NCI-H345 treated with DMSO at 0.1 percent for 48 hours (cell line): ENCODE results near the gene HGFAC.
"Not testable (repeated sequence)": the region's sequence is repeated elsewhere in the genome, so short reads cannot be mapped to it uniquely, and the experiment has no call there.

Experiments
- DNase-seq: peaks from one replicate; lab custom pipeline; 2025; ENCODE audit not compliant: unreplicated experiment; lab: John Stamatoyannopoulos, UW

The HGFAC gene

DNA sequence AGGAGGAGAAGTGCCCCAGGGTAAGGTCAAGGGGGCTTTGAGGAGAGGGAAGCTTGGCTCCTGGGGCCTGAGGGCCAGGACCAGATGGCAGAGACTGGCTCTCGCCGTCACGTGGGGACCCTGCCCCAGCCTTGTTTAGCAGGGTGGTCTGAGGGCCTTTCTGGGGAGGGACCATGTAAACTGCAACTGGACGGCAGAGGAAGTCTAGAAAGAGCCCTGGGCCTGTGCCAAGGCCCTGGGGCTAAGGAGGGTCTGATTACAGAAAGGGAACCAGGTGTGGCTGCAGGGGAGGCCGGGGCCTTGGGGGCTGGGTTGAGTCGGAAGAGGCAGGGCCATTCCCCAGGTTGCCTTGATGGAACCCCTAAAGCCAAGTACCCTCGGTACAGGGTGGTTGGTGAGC lies 1.8 kb upstream of the HGFAC start:
- no peak for DNase-seq

DNA sequence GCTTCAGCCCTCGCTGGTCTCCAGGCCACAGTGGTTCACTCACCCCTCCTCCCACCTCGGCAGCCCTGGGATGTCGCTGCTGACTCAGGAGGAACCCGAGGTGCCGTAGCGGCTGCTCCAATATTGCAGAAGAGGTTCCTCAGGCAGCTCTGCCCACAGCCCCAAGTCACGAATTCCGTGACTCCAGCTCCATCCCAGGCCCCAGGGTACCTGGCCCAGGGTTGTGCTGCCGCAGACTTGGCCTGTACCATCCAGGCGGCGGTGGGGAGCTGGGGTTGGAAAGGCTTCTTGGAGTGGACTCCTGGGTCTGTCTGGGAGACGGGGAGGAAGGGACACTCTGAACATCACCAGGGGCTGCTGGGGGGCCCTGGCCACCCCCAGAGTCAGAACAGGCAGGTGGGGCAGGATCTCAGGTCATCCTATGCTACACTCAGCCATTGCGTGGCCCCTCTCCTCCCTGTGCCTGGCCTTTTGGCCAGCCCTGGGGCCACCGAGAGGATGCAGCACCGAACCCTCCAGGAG lies 728 bp upstream of the HGFAC start:
- no peak for DNase-seq

DNA sequence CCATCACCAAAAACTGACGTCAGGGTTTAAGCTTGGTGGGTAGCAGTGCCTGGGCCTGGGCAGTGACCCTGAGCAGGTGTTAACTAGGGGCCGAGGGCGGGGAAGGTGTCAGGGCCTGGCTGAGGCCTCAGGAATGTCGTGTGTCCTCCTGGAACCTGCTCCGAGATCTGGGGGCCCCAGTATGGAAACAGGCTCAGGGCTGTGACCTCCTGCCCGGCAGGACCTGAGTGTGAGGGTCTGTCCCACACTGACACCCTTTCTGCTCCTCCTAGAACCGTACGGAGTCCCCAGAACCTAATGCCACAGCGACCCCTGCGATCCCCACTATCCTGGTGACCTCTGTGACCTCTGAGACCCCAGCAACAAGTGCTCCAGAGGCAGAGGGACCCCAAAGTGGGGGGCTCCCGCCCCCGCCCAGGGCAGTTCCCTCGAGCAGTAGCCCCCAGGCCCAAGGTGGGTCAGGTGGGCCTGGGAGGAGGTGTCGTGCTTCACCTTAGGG lies 741 bp downstream of the HGFAC start:
- DNase-seq: no peak

GRCh38 chr4:3442959-3443749 lies 1.4 kb downstream of the HGFAC start:
- DNase-seq: no peak

DNA sequence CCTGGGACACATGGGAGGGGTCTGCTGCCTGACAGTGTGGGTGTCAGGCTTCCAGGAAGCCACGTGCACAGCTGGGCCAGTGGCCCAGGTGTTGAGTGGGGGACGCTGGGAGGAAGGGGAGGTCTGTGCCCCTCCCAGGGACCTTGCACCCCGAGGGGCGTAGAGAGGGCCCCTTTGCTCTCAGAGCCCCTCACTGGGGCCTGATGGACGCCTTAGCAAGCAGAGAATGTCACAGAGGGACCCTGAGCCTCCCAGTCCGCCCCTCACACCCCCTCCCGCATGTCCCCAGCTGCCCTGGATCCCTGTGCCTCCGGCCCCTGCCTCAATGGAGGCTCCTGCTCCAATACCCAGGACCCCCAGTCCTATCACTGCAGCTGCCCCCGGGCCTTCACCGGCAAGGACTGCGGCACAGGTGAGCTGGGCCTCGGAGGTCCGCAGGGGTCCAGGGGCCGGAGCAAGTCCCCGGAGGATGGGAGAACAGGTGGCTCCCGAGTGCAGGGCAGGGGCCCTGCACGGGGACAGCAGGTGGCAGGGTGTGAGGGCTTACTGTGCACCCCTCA lies 2.1 kb downstream of the HGFAC start:
- no peak for DNase-seq

- no peak for DNase-seq
Measured at GRCh38 chr4:3444351-3445110, 2.8 kb downstream of the HGFAC start.

DNA sequence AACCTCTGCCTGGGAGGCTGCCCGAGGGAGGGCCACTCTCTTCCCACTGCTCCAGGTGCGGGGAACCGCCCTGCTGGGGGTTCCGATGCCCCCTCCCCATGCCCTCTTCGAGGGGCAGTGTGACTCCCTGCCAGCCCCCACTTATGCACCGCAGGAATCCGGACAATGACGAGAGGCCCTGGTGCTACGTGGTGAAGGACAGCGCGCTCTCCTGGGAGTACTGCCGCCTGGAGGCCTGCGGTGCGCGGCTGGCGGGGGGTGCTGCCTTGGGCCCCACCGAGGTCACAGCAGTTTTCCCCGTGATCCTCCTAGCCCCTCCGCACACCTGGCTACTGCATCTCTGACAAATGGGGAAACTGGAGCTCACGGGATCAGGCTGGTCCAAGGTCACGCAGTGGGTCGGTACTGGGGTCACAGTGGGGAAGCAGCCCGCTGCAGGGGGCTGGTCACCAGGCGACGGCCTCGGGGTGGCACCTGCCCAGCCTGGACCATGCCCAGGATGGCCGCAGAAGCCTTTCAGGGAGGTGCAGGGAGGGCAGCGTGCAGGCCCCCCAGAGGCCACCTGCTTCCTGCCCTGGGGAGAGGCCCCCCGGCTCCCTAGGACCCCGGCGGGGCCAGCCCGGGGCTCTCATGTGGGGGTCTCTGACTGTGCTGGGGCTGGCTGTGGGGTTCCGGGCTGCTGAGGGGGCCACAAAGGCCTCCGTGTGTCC lies 3.5 kb downstream of the HGFAC start:
- no peak for DNase-seq

DNA sequence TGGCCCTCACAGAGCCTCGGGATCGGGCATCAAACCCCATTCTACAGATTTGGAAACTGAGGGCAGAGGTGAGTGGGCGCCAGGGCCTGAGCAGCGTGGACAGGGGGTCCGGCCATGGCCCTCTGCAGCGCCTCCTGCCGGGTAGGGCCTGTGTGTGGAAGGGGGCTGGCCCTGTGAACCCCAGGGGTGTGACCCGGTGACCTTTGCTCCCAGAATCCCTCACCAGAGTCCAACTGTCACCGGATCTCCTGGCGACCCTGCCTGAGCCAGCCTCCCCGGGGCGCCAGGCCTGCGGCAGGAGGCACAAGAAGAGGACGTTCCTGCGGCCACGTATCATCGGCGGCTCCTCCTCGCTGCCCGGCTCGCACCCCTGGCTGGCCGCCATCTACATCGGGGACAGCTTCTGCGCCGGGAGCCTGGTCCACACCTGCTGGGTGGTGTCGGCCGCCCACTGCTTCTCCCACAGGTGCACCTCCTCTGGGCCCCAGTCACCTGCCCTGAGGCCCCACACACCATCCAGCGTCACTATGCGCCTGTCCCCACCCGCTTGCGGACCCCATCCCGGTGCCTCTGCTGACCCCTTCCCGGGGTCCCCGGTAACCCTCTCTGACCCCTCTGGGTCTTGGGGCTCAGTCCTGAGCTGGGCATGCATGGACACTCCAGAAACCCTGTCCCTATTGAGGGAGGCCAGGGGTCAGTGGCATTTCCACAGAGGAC lies 4.2 kb downstream of the HGFAC start:
- no peak for DNase-seq

DNA sequence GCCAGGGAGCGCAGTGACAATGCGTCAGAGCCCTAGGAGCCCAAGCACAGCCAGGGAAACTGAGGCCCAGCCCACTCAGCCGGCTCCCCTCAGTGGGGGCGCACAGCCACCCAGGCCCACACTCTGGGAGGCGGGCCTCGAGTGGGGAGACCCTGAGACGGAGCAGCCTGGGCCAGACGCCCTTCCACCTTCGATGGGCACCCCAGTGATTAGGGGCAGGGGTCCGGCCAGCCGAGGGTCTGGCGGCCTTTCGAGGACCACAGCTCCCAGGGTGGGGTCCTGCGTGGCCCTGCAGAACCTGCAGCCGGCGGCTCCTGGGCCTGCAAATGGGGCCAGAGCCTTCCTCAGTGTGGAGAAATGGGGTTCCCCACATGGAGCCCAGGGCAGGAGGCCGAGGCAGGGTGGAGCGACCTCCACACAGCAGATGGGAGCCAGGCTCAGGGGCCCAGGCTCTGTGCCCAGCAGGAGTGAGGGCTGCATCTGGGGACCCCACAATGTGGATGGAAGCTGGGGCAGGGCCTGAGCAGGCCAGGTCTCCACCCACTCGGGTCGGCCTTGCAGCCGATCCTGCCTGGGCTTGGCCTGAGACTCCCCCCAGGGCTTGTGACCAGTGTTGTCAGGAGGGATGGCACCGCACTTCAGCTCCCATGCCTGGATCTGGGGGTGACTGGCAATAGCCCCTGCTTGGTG lies 5.0 kb downstream of the HGFAC start:
- no peak for DNase-seq

GRCh38 chr4:3447431-3448395 lies 5.9 kb downstream of the HGFAC start:
- DNase-seq: no peak

DNA sequence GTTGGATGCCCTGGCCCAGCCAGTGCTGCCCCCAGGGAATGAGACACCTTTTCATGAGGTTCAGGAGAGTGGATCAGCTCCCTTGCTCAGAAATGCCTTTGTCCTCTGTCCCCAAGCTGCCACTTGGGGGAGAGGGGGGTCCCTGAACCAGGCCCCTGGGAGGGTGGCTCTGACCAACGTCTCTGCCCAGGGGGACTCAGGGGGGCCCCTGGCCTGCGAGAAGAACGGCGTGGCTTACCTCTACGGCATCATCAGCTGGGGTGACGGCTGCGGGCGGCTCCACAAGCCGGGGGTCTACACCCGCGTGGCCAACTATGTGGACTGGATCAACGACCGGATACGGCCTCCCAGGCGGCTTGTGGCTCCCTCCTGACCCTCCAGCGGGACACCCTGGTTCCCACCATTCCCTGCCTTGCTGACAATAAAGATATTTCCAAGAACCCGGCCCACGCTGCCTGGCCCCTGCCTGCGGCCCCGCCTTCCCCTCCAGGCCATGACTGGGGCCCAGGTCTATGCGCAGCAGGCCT lies 7.3 kb downstream of the HGFAC start:
- DNase-seq: no peak

GRCh38 chr4:3449574-3450534 lies 8.1 kb downstream of the HGFAC start:
- no peak for DNase-seq

- DNase-seq: no peak
Measured at GRCh38 chr4:3450643-3451042, 8.9 kb downstream of the HGFAC start.

DNA sequence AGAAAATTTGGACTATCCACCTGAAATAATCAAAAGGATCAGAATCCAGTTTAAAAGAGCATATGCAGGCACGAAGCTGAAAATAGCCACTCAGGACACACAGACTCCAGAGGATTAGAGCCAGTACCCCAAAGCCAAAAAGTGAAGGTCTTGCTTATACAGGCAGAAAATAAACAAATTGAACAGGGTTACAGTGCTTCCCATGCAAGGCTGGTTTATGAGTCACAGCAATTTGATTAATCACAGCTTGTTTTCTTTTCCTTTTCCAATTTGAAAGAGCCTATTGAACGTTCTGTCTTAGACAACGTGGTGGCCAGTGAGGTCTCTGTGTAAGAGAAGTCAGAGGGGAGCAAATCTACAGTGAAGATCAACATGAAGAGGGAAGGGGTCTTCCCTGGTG lies 10.2 kb downstream of the HGFAC start:
- no peak for DNase-seq

GRCh38 chr4:3452376-3452775 lies 10.6 kb downstream of the HGFAC start:
- no peak for DNase-seq

DNA sequence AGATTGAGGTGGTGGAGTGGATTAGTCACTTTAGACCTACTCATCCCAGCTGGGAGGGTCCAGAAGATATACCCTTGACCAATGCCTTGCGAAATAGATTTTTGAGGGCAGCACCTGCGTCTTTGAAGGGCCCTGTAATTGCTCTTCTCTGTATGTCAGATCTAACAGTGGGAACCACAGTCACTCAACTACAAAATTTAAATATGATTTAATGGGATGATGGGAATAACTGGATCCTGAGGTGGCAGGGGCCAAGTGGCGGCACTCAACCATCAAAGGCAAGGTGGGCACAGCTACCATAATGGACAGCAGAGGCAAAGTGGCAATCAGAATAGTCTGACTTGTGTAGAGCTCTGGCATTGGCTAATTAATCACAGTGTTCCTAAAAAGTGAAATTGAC lies 13.8 kb downstream of the HGFAC start:
- not testable (repeated sequence) for DNase-seq

DNA sequence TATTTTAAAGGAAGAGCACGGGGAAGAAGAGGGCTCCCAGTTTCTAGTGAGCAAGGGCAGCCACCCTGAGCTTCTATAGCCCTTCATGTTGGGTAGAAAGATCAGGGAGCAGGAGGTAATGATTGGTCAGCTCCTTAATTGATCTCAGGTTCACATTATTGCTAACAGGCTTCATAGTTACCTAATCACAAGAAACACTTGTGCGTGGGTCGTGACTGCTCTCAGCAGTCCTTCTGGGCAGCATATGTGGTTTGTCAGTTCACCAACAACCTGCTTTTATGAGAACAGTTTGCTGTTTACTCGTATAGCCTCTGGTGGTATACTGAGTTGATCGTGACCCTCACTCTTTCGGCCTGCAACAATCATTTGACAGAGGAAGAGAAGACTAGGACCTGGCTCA lies 16.6 kb downstream of the HGFAC start:
- no peak for DNase-seq
